IMR-90 (cell line): ENCODE results near the gene AAMDC. TPM values are rescaled to one million over a fixed set of nuclear protein-coding genes. Genes with fewer than 3 reads are reported as not detected.

ENCODE experiments used
- ATAC-seq: fragments of 200-7000 bp; cut with Tn5 transposase; 2 replicates; pipeline ENCODE4 v1.9.1; 2020; ENCODE audit warnings: low read depth, mild to moderate bottlenecking, moderate library complexity
- BruUV-seq: library from RNA; stranded (reverse); fragments of 400-500 nt; replicated peaks from 2 replicates; lab custom pipeline; 2021; lab: Mats Ljungman, UMichigan
- CTCF ChIA-PET: fragments of 300-600 bp; formaldehyde crosslinking; extraction: SDS; loops from one replicate; lab custom pipeline; 2021; ENCODE audit warnings: antibody characterized with exemption; lab: Yijun Ruan, JAX
- POLR2A ChIA-PET: fragments of 300-600 bp; sonication (Branson Sonifier 250); formaldehyde crosslinking; loops from one replicate; lab custom pipeline; 2022; ENCODE audit warnings: antibody characterized with exemption; ENCODE audit not compliant: unreplicated experiment; lab: Charles Lee
- DNase-seq: peaks from one replicate; pipeline ENCODE4 v3.0.0; 2013
- H2AFZ ChIP-seq: replicated peaks from 2 replicates; pipeline ENCODE3; 2013; ENCODE audit warnings: low read length, mild to moderate bottlenecking; ENCODE audit not compliant: poor library complexity
- H2AK5ac ChIP-seq: 2 replicates; pipeline ENCODE4 v1.6.1; 2013; ENCODE audit warnings: low read depth, low read length, inconsistent platforms
- H2AK9ac ChIP-seq: replicated peaks from 2 replicates; pipeline ENCODE3; 2013; ENCODE audit warnings: mild to moderate bottlenecking, low read depth, low read length, moderate library complexity; ENCODE audit not compliant: poor library complexity
- H2BK120ac ChIP-seq: 2 replicates; pipeline ENCODE4 v1.6.1; 2013; ENCODE audit warnings: low read depth, low read length, inconsistent platforms
- H2BK15ac ChIP-seq: 3 replicates; pipeline ENCODE4 v1.6.1; 2013; ENCODE audit warnings: low read depth, low read length, inconsistent platforms
- H2BK20ac ChIP-seq: 2 replicates; pipeline ENCODE4 v1.6.1; 2013; ENCODE audit warnings: low read depth, mild to moderate bottlenecking, inconsistent platforms, low read length, moderate library complexity
- H2BK5ac ChIP-seq: 2 replicates; pipeline ENCODE4 v1.6.1; 2013; ENCODE audit warnings: mild to moderate bottlenecking, low read depth, low read length, inconsistent platforms; ENCODE audit not compliant: poor library complexity, severe bottlenecking
- H3K14ac ChIP-seq: replicated peaks from 2 replicates; pipeline ENCODE4 v1.6.1; 2013; ENCODE audit warnings: low read depth, low read length, inconsistent platforms
- H3K18ac ChIP-seq: 2 replicates; pipeline ENCODE4 v1.6.1; 2013; ENCODE audit warnings: low read depth, low read length, control low read depth
- H3K23ac ChIP-seq: 2 replicates; pipeline ENCODE4 v1.6.1; 2013; ENCODE audit warnings: low read depth, low read length, inconsistent platforms
- H3K27ac ChIP-seq: 2 replicates; pipeline ENCODE4 v1.5.1; 2013; ENCODE audit warnings: mild to moderate bottlenecking, control low read depth, low read length; ENCODE audit not compliant: insufficient read depth
- H3K27me3 ChIP-seq: 2 replicates; pipeline ENCODE4 v1.6.1; 2013; ENCODE audit warnings: low read length; ENCODE audit not compliant: control insufficient read depth, insufficient read depth
- H3K36me3 ChIP-seq: 2 replicates; pipeline ENCODE4 v1.6.1; 2013; ENCODE audit warnings: low read length, mixed read lengths; ENCODE audit not compliant: control insufficient read depth, insufficient read depth
- H3K4ac ChIP-seq: 2 replicates; pipeline ENCODE4 v1.6.1; 2013; ENCODE audit warnings: low read depth, low read length, inconsistent platforms
- H3K4me1 ChIP-seq: 2 replicates; pipeline ENCODE4 v1.6.1; 2013; ENCODE audit warnings: low read length, mixed read lengths; ENCODE audit not compliant: control insufficient read depth, insufficient read depth
- H3K4me2 ChIP-seq: 2 replicates; pipeline ENCODE4 v1.6.1; 2013; ENCODE audit warnings: low read depth, mild to moderate bottlenecking, control low read depth, low read length, moderate library complexity
- H3K4me3 ChIP-seq: 2 replicates; pipeline ENCODE4 v1.5.1; 2013; ENCODE audit warnings: low read depth, mild to moderate bottlenecking, control low read depth, low read length, moderate library complexity; ENCODE audit not compliant: insufficient read depth
- H3K56ac ChIP-seq: 2 replicates; pipeline ENCODE4 v1.6.1; 2013; ENCODE audit warnings: low read length, inconsistent platforms; ENCODE audit not compliant: insufficient read depth; ENCODE audit errors: extremely low read depth
- H3K79me1 ChIP-seq, 2 experiments: 2 replicates each; pipeline ENCODE4 v1.6.1; 2013; ENCODE audit warnings: low read length in 2 of 2, inconsistent platforms in 1 of 2, low read depth in 1 of 2
- H3K9ac ChIP-seq: 2 replicates; pipeline ENCODE4 v1.6.1; 2013; ENCODE audit warnings: low read depth, low read length, control low read depth
- H3K9me1 ChIP-seq: 2 replicates; pipeline ENCODE4 v1.6.1; 2013; ENCODE audit warnings: low read length, inconsistent platforms; ENCODE audit not compliant: insufficient read depth
- H3K9me3 ChIP-seq: 2 replicates; pipeline ENCODE4 v1.6.1; 2013; ENCODE audit warnings: low read length; ENCODE audit not compliant: control insufficient read depth, insufficient read depth
- H4K20me1 ChIP-seq: 2 replicates; pipeline ENCODE4 v1.6.1; 2013; ENCODE audit warnings: low read length, inconsistent platforms; ENCODE audit not compliant: insufficient read depth
- H4K5ac ChIP-seq: 2 replicates; pipeline ENCODE4 v1.6.1; 2013; ENCODE audit warnings: mild to moderate bottlenecking, low read depth, low read length, control low read depth
- H4K8ac ChIP-seq, 2 experiments: 2 replicates each; pipeline ENCODE4 v1.6.1; 2013; ENCODE audit warnings: low read depth in 2 of 2, low read length in 2 of 2, control low read depth in 1 of 2, inconsistent platforms in 1 of 2
- H4K91ac ChIP-seq: 2 replicates; pipeline ENCODE4 v1.6.1; 2013; ENCODE audit warnings: low read depth, low read length, inconsistent platforms; ENCODE audit not compliant: insufficient read depth
- FOS ChIP-seq: fragments of 150-350 bp; IDR thresholded peaks from 2 replicates; pipeline ENCODE4 v1.6.1; 2016; ENCODE audit warnings: low read depth, low read length
- MAFK ChIP-seq: IDR thresholded peaks from 2 replicates; pipeline ENCODE4 v1.6.1; 2012; ENCODE audit warnings: low read depth, low read length, improper control_type of control experiment
- MAZ ChIP-seq: IDR thresholded peaks from 2 replicates; pipeline ENCODE4 v1.6.1; 2012; ENCODE audit warnings: low read depth, mild to moderate bottlenecking, low read length, improper control_type of control experiment, moderate library complexity, borderline replicate concordance
- MXI1 ChIP-seq: IDR thresholded peaks from 2 replicates; pipeline ENCODE4 v1.6.1; 2012; ENCODE audit warnings: low read depth, mild to moderate bottlenecking, low read length, moderate library complexity, borderline replicate concordance
- RCOR1 ChIP-seq: IDR thresholded peaks from 2 replicates; pipeline ENCODE4 v1.6.1; 2012; ENCODE audit warnings: mild to moderate bottlenecking, low read length, improper control_type of control experiment; ENCODE audit not compliant: insufficient replicate concordance
- SMC3 ChIP-seq: fragments of 150-350 bp; IDR thresholded peaks from 2 replicates; pipeline ENCODE4 v1.6.1; 2016; ENCODE audit warnings: low read depth, mild to moderate bottlenecking, antibody characterized with exemption, low read length, moderate library complexity
- WGBS, 2 experiments: methylation state at CpG; one replicate each; pipeline versions ENCODE4 v1.1.5 to v1.1.7; 2013; ENCODE audit warnings: missing lambda C conversion rate in 2 of 2; ENCODE audit not compliant: insufficient read length in 1 of 2; ENCODE audit errors: extremely low coverage in 2 of 2; 5-methylcytosine and 5-hydroxymethylcytosine counted together
- dilution Hi-C: fragments of 300-500 bp; cut with HindIII; formaldehyde crosslinking; loops from one replicate; pipeline ENCODE4 v1.14.3; 2018; ENCODE audit warnings: low sequenced_read_pairs; ENCODE audit not compliant: unreplicated experiment
- in situ Hi-C: fragments of 300-500 bp; cut with MboI; formaldehyde crosslinking; loops from 3 replicates; pipeline ENCODE4 v1.14.3; 2019; ENCODE audit warnings: low sequenced_read_pairs, inconsistent platforms, mixed read lengths
- intact Hi-C: fragments of 100-400 bp; cut with micrococcal nuclease; formaldehyde crosslinking; loops from 2 replicates; pipeline ENCODE4 v1.10.0; 2022
- polyA plus RNA-seq, 3 experiments: library from polyadenylated mRNA; depleted of rRNA; stranded (reverse); fragments of >200 nt; gene quantifications; 2 replicates each; pipeline ENCODE4 v1.2.3, GENCODE V29; 2012; ENCODE audit warnings: low replicate concordance in 1 of 3
- total RNA-seq: library from RNA; depleted of rRNA; stranded (reverse); fragments of >200 nt; gene quantifications from 2 replicates; pipeline ENCODE4 v1.2.3, GENCODE V29; 2012

Gene AAMDC
- total and polyA plus RNA-seq, 2 of the 4 experiments (the other 2 are of a cell fraction): 15.8 to 47.6 TPM

DNA sequence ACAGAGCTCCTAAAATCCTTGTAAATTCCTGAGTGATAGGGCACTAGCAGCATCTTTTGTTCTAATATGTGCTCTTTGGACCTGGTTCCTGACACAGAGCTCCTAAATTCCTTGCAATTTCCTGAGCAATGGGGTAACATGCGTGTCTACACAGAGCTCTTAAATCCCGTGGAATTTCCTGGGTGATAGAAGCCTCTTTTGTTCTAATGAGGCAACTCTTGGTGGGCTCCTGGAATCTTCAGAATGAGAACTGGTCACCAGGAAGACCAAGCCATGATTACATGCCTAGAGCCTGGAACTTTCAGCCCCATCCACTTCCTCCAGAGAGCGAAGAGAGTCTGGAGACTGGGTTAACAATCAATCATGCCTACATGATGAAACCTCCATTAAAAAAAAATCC is 19.5 kb upstream of the AAMDC start:
- Histone ChIP-seq H4K91ac (no peak overlapping the region), H2BK20ac (no peak overlapping the region), H3K9ac (no peak overlapping the region), H2AK9ac (no peak overlapping the region), H3K4ac (no peak overlapping the region), H3K23ac (no peak overlapping the region), H2BK5ac (no peak overlapping the region), H3K27ac (no peak overlapping the region), H4K5ac (no peak overlapping the region), H2AK5ac (no peak overlapping the region), H3K56ac (no peak overlapping the region), H4K20me1 (peaks cover 91% of the 10 kb centered on the region), H3K27me3 (no peaks in the 10 kb centered on the region), H4K8ac (no peak overlapping the region), H2BK120ac (no peak overlapping the region), H2BK15ac (no peak overlapping the region), H3K4me2 (no peak overlapping the region), H2AFZ (no peak overlapping the region), H3K14ac (no peak overlapping the region), H3K9me1 (peaks cover 17% of the 10 kb centered on the region), H3K9me3 (no peaks in the 10 kb centered on the region), H3K4me1 (no peaks in the 10 kb centered on the region; the same call in 1 of the 2 replicates), H3K79me1 (peaks cover 29 to 81% of the 10 kb centered on the region in 2 experiments), H3K18ac (no peak overlapping the region), H3K4me3 (no peak overlapping the region), H3K36me3 (no peaks in the 10 kb centered on the region)
- no peak for ATAC-seq
- intact Hi-C loops: no loop called here
- in situ Hi-C loops: no loop called here
- no peak for TF ChIP-seq MAFK
- TF ChIP-seq RCOR1: no peak
- TF ChIP-seq MAZ: no peak
- TF ChIP-seq MXI1: no peak
- TF ChIP-seq SMC3: no peak
- TF ChIP-seq FOS: no peak
- no peak for DNase-seq
- ChIA-PET CTCF (no interaction called here), POLR2A (no interaction called here)
- no CpG with 5 or more reads among the region's 3 CpGs for WGBS, 2 experiments
- dilution Hi-C loops: no loop called here
- BruUV-seq: no TSS peak
